HG03108 (cell line): ENCODE results near the gene VIPR2.
"Not testable (repeated sequence)": the region's sequence is repeated elsewhere in the genome, so short reads cannot be mapped to it uniquely, and the experiment has no call there.

Experiments used
- ATAC-seq: cut with Tn5 transposase; IDR thresholded peaks from one replicate; pipeline ENCODE4 v1.9.1; 2021; ENCODE audit warnings: moderate library complexity; ENCODE audit not compliant: unreplicated experiment

The VIPR2 gene

GRCh38 chr7:159094023-159094740, 50.5 kb downstream of the VIPR2 start:
- no peak for ATAC-seq

GRCh38 chr7:159093351-159093971, 51.2 kb downstream of the VIPR2 start:
- ATAC-seq = no peak

GRCh38 chr7:159092701-159093121, 52.0 kb downstream of the VIPR2 start:
- ATAC-seq = no peak

GRCh38 chr7:159091480-159092475, 52.9 kb downstream of the VIPR2 start:
- ATAC-seq = no peak

- ATAC-seq = no peak
These were observed 53.6 kb downstream of the VIPR2 start for GRCh38 chr7:159091041-159091440.

GRCh38 chr7:159088016-159088865, 56.4 kb downstream of the VIPR2 start:
- ATAC-seq = no peak

GRCh38 chr7:159086301-159086925, 58.3 kb downstream of the VIPR2 start:
- no peak for ATAC-seq

- ATAC-seq = no peak
These were observed 60.4 kb downstream of the VIPR2 start for GRCh38 chr7:159084069-159084801.

GRCh38 chr7:159083698-159084068, 61.0 kb downstream of the VIPR2 start:
- ATAC-seq = no peak

GRCh38 chr7:159083001-159083697, 61.5 kb downstream of the VIPR2 start:
- no peak for ATAC-seq

- ATAC-seq = not testable (repeated sequence)
These were observed 62.6 kb downstream of the VIPR2 start for GRCh38 chr7:159082075-159082474.

- no peak for ATAC-seq
These were observed 65.8 kb downstream of the VIPR2 start for GRCh38 chr7:159078911-159079270.

- ATAC-seq = no peak
These were observed 66.3 kb downstream of the VIPR2 start for GRCh38 chr7:159078193-159078910.

GRCh38 chr7:159076333-159076732, 68.3 kb downstream of the VIPR2 start:
- no peak for ATAC-seq

- ATAC-seq = no peak
These were observed 69.0 kb downstream of the VIPR2 start for GRCh38 chr7:159075563-159076238.

- no peak for ATAC-seq
These were observed 73.4 kb downstream of the VIPR2 start for GRCh38 chr7:159071260-159071659.

- no peak for ATAC-seq
These were observed 74.1 kb downstream of the VIPR2 start for GRCh38 chr7:159070431-159071148.
